GM18499 (cell line): Measurements from ENCODE around the gene RGS12.
"Not testable (repeated sequence)": the region's sequence is repeated elsewhere in the genome, so short reads cannot be mapped to it uniquely, and the experiment has no call there.

Experiments used
- ATAC-seq: cut with Tn5 transposase; IDR thresholded peaks from one replicate; pipeline ENCODE4 v1.9.1; 2021; ENCODE audit warnings: moderate number of reproducible peaks; ENCODE audit not compliant: insufficient read depth, unreplicated experiment

Gene RGS12

DNA sequence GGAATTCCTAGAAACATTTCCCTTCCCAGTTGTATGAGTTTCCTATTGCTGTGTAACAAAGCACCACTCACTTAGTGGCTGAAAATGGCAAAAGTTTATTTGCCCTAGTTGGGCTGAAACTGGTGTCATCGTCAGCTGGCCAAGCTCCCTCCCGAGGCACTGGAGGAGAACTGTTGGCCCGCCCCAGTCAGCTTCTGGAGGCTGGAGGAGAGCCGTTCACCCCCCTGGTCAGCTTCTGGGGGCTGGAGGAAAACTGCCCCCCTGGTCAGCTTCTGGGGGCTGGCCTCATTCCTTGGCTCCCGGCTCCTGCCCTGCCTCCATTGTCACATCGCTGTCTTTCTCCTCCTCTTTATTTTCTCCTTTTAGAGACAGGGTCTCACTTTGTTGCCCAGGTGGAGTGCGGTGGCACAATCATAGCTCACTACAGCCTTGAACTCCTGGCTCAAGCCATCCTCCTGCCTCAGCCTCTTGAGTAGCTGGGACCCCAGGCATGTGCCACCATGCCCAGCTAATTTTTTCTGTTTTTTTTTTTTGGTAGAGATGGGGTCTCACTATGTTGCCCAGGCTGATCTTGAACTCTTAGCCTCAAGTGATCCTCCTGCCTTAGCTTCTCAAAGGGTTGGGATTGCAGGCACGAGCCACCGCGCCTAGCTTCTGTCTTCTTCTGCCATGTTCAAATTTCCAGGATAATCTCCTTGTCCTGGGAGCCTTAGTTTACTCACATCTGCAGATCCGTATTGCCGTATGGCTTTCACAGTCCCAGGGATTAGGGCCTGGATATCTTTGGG, 3.2 kb downstream of the RGS12 start:
- ATAC-seq: no peak

DNA sequence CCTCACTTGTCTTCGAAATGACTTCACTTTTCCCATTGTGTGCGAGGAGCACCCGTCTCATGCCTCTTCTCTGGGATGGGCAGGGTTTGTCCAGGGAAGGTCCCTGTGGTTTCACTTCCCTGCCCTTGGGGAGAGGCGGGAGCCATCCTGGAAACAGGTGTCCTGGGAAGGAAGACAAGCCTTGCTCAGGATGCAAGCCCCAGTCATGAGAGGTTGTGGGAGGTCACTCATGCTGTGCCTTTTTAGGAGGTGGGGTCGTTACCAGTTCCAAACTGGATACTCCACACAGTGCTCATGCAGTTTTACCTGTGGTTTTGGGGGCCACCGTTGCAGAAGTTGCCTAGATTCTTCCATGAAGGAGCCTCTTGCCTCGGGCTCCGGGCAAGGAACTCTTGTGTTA, 3.8 kb downstream of the RGS12 start:
- ATAC-seq: no peak

DNA sequence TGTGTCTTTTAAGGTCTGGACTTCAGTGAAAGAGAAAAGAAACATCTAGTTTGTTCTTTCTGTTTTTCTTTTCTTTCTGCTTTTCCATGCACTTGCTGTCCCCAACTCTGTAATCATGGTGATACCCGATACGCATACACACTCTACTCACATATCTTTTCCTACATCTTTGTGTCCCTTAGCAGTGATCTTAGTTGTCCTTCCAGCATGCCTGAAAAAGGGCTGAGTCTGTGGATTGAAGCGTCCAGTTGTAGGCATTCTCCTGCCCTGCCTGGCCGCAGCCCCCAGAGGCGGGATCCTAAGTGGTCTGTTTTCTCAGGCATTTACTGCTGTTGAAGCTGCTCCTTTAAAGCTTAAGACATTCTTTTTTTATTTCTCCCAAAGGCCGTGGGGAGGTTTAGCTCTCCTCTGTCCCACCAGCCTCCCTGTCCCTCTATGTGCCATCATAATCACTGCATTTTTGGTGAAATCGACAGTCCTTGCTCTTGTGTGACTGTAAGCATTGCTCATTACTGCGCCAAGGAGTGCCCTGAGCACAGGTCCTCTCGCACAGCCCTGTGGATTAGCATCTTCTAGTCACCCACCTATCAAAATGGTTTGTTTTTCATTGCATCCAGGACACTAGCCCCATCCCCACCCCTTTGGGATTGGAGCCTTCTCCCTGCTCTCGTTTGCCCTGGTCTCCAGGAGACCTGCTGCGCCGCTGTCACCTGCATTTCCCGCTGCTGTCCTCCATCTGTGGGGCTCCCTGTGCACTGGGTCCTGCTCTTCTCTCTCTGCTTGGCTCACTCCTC, 4.4 kb downstream of the RGS12 start:
- ATAC-seq: no peak

- no peak for ATAC-seq
Observed at GRCh38 chr4:3299122-3299975, 6.5 kb downstream of the RGS12 start.

DNA sequence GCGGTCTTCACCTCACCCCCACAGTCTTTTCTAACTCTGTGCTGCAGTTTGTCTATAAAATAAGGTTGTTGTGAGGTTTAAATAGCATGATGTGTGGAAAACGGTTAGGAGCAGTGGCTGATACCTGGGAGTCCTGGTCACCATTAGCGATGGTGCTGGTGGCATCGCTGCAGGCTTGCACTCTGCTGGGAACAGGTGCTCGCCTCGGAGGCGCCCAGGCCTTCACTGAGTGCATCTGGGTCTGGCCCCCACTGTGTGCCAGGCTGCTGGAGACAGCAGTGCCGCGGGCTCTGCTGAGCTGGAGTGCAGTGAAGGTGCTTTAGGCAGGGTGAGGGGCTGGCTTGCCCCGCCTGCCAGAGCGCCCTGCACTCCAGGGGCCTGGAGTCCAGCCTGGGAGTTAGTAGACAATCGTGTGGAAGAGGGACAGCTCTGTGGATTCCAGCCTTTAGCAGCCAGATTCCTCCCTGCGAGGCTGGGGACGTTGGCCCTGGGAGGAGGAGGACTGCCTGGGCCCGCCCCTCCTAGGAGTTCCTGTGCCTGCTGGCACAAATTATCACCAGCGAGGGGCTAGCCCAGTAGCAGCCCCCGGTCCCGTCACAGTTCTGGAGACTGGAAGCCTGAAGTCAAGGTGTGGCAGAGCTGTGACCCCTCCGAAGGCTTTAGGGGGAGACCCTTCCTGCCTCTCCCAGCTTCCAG, 7.3 kb downstream of the RGS12 start:
- ATAC-seq: no peak

- not testable (repeated sequence) for ATAC-seq
Observed at GRCh38 chr4:3300882-3301281, 8.1 kb downstream of the RGS12 start.

DNA sequence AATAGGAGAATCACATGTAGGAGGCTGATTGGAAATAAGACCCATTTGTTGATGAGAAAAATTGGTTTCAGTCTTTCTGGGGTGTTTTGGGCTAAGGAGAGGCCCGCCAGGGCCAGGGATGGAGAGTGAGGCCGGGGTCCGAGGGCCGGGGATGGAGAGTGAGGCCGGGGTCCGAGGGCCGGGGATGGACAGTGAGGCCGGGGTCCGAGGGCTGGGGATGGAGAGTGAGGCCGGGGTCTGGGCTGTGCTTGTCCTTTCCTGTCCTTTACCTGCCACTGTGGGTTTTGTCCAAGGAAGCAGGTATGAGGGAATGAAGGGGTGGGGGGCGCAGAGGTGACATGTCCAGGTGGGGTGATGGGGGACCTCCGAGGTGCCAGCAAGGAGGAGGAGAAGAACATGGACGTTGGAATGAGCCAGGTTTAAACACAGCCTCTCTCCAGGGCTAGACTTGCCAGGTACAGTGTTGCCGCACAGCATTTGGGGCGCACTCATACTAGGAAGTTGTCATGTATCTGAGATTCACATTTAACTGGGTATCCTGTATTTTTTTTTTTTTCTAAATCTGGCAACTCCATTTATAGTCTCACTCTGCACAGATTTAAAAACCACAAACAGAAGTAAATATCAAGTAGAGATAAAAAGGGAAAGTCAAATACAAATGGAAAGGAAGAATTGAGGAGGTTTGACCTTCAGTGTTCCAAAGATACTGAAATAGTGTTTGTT, 8.8 kb downstream of the RGS12 start:
- ATAC-seq: no peak

GRCh38 chr4:3302173-3302785, 9.5 kb downstream of the RGS12 start:
- ATAC-seq: no peak

DNA sequence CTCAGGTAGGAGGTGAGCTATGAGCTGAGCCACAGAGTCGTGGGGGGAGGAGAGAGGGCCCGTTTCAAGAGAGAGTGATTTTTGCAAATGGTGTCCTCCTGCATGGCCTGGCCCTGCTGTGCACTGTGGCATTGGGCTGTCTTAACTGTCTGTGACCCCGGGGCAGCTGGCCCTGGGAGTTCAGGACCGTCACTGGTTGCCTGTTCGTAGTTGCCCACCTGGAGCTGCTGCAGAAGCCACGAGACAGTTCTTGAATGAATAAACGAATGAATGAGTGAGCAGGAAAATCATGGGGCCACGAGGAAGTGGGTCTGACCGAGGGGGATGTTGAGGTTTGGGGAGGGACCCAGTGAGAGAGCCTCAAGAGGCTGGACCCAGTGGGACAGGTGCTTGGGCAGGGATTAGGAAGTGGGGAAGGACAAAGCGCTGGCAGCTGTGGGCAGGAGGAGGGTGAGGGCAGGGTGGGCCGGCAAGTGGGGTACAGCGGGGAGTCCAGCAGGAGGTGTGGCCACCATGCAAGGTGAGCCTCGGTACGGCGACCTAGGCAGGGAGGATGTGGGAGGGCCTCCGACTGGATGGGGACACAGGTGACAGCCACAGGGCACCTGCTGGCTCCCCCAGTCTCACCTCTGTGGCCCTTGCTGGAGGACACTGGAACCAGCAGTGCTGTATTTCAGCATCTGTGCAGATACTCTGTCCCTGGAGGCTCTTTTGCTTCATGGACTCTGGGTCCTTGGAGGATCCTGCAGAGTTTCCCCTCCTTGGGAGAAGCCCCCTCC, 10.2 kb downstream of the RGS12 start:
- ATAC-seq: no peak

DNA sequence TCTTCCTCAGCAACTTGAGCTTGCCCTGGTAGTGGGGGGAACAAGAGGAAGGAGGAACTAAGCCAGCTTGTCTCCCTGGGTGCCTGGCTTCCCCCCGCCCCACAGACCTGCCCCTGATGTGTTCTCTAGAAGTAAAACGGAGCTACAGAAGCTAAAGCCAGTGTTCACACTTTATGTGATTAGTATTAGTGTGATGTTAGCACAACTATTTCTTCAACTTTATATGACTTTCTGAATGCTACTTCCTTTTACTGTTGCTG, 10.7 kb downstream of the RGS12 start:
- ATAC-seq: no peak

DNA sequence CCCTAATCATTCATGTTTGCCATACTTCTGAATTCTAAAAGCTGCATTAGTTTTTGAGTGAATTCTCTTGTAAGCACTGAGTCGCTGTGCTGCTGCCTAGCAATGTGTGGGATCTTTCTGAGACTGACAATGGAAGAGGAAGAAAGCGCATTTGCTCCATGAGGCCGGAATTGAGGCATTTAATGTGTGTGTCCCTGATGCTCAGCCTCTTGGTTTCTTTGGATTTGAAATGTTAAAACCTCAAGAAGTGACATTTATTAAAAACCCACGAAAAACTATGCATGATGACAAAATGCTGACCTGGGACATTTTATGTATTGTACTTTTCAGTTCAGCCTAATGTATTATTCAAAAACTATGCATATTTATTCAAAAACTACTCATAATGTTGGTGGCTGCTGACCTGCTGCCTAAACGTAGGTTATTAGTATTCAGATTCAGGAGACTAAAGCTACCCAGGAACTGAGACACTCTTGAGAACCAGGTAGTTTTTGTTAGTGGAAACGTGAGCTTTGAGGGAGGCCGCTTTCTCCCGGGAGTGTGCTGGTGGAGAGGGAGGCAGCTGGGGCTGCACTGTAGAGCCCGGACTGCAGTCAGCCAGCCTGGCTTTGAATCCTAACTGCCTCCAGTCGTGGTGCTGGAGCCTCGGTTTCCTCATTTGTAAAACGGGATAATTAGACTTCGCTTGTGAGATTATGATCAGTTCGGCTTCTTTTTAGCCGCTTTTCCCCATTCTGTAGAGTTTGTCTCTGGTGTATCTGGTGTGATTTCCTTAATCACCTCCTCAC, 11.3 kb downstream of the RGS12 start:
- ATAC-seq: no peak

- no peak for ATAC-seq
Observed at GRCh38 chr4:3304831-3305609, 12.2 kb downstream of the RGS12 start.

DNA sequence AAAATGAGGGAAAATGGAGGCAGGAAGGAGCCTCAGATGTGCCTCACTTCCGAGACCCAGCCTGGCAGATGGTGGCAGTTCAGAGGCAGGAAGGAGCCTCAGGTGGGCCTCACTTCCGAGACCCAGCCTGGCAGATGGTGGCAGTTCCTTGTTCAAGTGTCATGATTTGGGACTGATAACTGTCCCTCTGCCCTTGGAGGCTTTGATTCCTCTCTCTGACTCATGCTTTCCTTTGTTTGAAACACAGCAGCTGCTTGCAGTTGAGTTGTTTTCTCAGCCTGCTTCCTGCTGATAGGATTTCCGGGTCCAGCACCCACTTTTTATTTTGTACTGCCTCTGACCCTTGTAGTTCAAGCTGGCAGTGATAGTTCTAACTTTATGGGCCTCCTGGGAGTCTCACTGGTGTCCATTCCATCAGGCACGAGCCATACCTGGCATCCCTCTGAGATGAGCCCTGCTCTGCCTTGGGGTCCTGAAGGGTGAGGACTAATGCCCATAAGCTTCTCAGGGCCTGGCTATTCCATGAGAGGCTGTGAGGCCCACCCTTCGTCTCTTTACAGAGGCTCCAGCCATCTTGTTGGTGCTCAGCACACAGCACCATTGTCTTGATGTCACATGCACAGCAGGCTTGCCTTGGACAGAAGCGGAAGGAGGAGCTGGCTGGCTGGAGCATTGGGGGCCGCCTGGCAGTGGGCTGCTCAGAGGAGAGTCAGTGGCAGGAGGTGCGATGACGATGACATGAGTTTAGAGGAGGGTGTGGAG, 13.0 kb downstream of the RGS12 start:
- ATAC-seq: no peak

DNA sequence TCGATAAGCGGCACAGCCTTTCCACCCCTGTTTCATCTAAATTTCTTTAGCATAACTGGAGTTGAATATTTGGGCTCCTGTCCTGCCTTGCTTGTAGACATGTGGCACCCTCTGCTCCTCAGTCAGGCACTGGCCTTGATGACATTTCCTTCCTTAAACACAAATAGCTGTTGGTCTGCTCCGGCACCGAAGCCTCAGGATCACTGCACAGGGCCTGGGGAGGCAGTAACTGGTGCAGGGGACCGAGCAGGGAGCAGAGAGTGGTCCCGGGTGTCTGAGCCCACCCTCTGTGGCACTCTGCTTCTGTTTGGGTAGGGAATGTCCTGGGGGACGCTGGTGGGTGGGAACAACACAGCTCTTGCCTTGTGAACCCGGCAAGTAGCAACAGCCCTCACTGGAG, 13.6 kb downstream of the RGS12 start:
- ATAC-seq: no peak

DNA sequence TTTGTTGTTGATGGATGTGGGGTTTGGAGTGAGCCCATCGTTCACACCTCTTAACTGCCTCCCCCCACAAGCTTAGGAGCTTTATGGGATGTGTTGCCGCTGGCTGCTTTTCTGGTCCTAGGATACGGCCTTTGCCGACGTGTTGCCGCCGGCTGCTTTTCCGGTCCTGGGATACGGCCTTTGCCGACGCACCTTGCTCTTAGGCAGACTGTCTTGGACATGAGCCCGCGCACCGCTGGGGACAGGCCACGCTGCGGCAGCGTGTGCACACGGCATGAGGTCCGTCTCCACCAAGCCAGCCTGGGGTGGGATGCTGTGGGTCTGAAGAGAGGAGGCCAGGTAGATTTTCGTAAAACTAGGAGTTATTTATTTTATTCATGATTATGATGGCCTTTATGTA, 14.2 kb downstream of the RGS12 start:
- ATAC-seq: no peak

GRCh38 chr4:3307486-3307885, 14.7 kb downstream of the RGS12 start:
- ATAC-seq: no peak
